CD14-positive monocyte (primary cell): ENCODE data around the gene NME7. TPM values are rescaled to one million over a fixed set of nuclear protein-coding genes. Genes with fewer than 3 reads are reported as not detected.

ENCODE experiments used
- DNase-seq, 3 donors: peaks; one replicate each; pipeline ENCODE4 v3.0.0-alpha.2; 2011 to 2022
- H2AFZ ChIP-seq: 2 replicates; pipeline ENCODE4 v1.6.0; 2012; ENCODE audit warnings: mild to moderate bottlenecking, low read depth, low read length, inconsistent platforms; ENCODE audit not compliant: insufficient read depth, poor library complexity, severe bottlenecking
- H3K27ac ChIP-seq, 2 donors: 1 replicate in 1 of 2; 2 replicates in 1 of 2; pipeline ENCODE4 v1.5.1; 2012 to 2013; ENCODE audit warnings: low read length in 2 of 2, control low read depth in 1 of 2, inconsistent platforms in 1 of 2, low read depth in 1 of 2, mild to moderate bottlenecking in 1 of 2
- H3K27me3 ChIP-seq, 2 donors: one replicate each; pipeline versions ENCODE4 v1.6.0 to v1.6.1; 2011 to 2013; ENCODE audit warnings: low read length in 2 of 2; ENCODE audit not compliant: control insufficient read depth in 2 of 2, insufficient read depth in 2 of 2
- H3K36me3 ChIP-seq, 2 donors: replicated peaks in 1 of 2; 1 replicate in 1 of 2; 2 replicates in 1 of 2; pipeline versions ENCODE4 v1.5.1 to v1.6.1; 2012 to 2013; ENCODE audit warnings: low read length in 2 of 2, control low read depth in 1 of 2, inconsistent platforms in 1 of 2, mild to moderate bottlenecking in 1 of 2; ENCODE audit not compliant: insufficient read depth in 2 of 2, control insufficient read depth in 1 of 2
- H3K4me1 ChIP-seq, 2 donors: 1 replicate in 1 of 2; 2 replicates in 1 of 2; pipeline versions ENCODE4 v1.5.1 to v1.6.1; 2012 to 2013; ENCODE audit warnings: low read length in 2 of 2, control low read depth in 1 of 2, inconsistent platforms in 1 of 2, mild to moderate bottlenecking in 1 of 2, moderate library complexity in 1 of 2; ENCODE audit not compliant: insufficient read depth in 2 of 2, control insufficient read depth in 1 of 2
- H3K4me2 ChIP-seq: replicated peaks from 2 replicates; pipeline ENCODE3; 2012; ENCODE audit warnings: low read length, moderate library complexity, mild to moderate bottlenecking; ENCODE audit not compliant: poor library complexity, severe bottlenecking; ENCODE audit errors: extremely low read depth
- H3K4me3 ChIP-seq, 3 experiments: fragments of 200-600 bp in 1 of 3; sonication (generic) in 1 of 3; replicated peaks in 1 of 3; 1 replicate in 2 of 3; 2 replicates in 1 of 3; pipeline ENCODE4 v1.5.1; 2011 to 2013; ENCODE audit warnings: low read length in 3 of 3, mild to moderate bottlenecking in 3 of 3, control low read depth in 2 of 3, low read depth in 2 of 3, inconsistent platforms in 1 of 3, moderate library complexity in 1 of 3
- H3K79me2 ChIP-seq: 2 replicates; pipeline ENCODE4 v1.6.0; 2012; ENCODE audit warnings: mild to moderate bottlenecking, control low read depth, inconsistent platforms, low read length, moderate library complexity; ENCODE audit not compliant: insufficient read depth
- H3K9ac ChIP-seq: 2 replicates; pipeline ENCODE4 v1.6.0; 2017; ENCODE audit warnings: low read length, mild to moderate bottlenecking; ENCODE audit not compliant: insufficient read depth, poor library complexity, severe bottlenecking
- H3K9me3 ChIP-seq, 2 donors: replicated peaks in 1 of 2; 1 replicate in 1 of 2; 2 replicates in 1 of 2; pipeline versions ENCODE4 v1.5.1 to v1.6.1; 2012 to 2013; ENCODE audit warnings: low read length in 2 of 2, control low read depth in 1 of 2; ENCODE audit not compliant: control insufficient read depth in 1 of 2, insufficient read depth in 1 of 2
- H4K20me1 ChIP-seq: 2 replicates; pipeline ENCODE4 v1.6.0; 2012; ENCODE audit warnings: mild to moderate bottlenecking, low read length, control low read depth, moderate library complexity; ENCODE audit not compliant: insufficient read depth
- H3K27ac Mint-ChIP-seq, 7 donors: one replicate each; pipeline ENCODE4 v1.8.0; 2020; ENCODE audit warnings: mild to moderate bottlenecking in 7 of 7, mixed read lengths in 7 of 7, moderate library complexity in 6 of 7, inconsistent platforms in 2 of 7
- H3K27me3 Mint-ChIP-seq, 3 donors: one replicate each; pipeline ENCODE4 v1.8.0; 2021 to 2022; ENCODE audit warnings: low read depth in 3 of 3, mild to moderate bottlenecking in 3 of 3, mixed read lengths in 3 of 3, moderate library complexity in 3 of 3, inconsistent platforms in 1 of 3
- H3K36me3 Mint-ChIP-seq, 2 donors: one replicate each; pipeline ENCODE4 v1.8.0; 2020; ENCODE audit warnings: mixed read lengths in 2 of 2, inconsistent platforms in 1 of 2, mild to moderate bottlenecking in 1 of 2
- H3K4me1 Mint-ChIP-seq: one replicate; pipeline ENCODE4 v1.8.0; 2020; ENCODE audit warnings: mild to moderate bottlenecking, mixed read lengths
- H3K4me3 Mint-ChIP-seq, 2 donors: one replicate each; pipeline ENCODE4 v1.8.0; 2020; ENCODE audit warnings: mild to moderate bottlenecking in 2 of 2, mixed read lengths in 2 of 2, moderate library complexity in 1 of 2
- H3K9me3 Mint-ChIP-seq, 7 donors: one replicate each; pipeline ENCODE4 v1.8.0; 2020 to 2022; ENCODE audit warnings: mixed read lengths in 7 of 7, mild to moderate bottlenecking in 6 of 7, moderate library complexity in 6 of 7, inconsistent platforms in 2 of 7
- CTCF ChIP-seq: fragments of 200-600 bp; IDR thresholded peaks from one replicate; pipeline ENCODE4 v1.8.0; 2022; ENCODE audit warnings: antibody characterized with exemption, mild to moderate bottlenecking
- WGBS: methylation state at CpG from one replicate; pipeline ENCODE4 v1.1.5; 2013; ENCODE audit warnings: missing lambda C conversion rate; ENCODE audit not compliant: insufficient coverage; 5-methylcytosine and 5-hydroxymethylcytosine counted together
- intact Hi-C, 2 donors: fragments of 100-400 bp; cut with micrococcal nuclease; formaldehyde crosslinking; loops; one replicate each; pipeline versions ENCODE4 v1.15.0 to v1.15.1; 2023
- polyA plus RNA-seq, 3 donors: library from polyadenylated mRNA; depleted of rRNA in 1 of 3; unstranded in 2 of 3; stranded (reverse) in 1 of 3; fragments of 300-500 nt in 2 of 3; fragments of >200 nt in 1 of 3; fragmentation: Illumina TruSeq in 2 of 3; gene quantifications; 1 replicate in 2 of 3; 2 replicates in 1 of 3; pipeline ENCODE4 v1.2.3, GENCODE V29; 2012 to 2021

NME7 gene
- polyA plus RNA-seq, 3 donors = 3.5 to 8.0 (median 6.0) TPM

- Mint-ChIP-seq H3K4me3 (no peak overlapping the region), H3K27me3 (no peaks in the 10 kb centered on the region), H3K4me1 (no peaks in the 10 kb centered on the region), H3K9me3 (no peaks in the 10 kb centered on the region), H3K36me3 (no peaks in the 10 kb centered on the region), H3K27ac (no peak overlapping the region)
- no peak overlapping the region for H3K4me3 ChIP-seq
- no peak overlapping the region for H3K4me2 ChIP-seq
- H4K20me1 ChIP-seq = no peaks in the 10 kb centered on the region
- no peak overlapping the region for H3K9ac ChIP-seq
- no peak overlapping the region for H2AFZ ChIP-seq
- intact Hi-C loops = no loop called here
- H3K27me3 ChIP-seq = no peaks in the 10 kb centered on the region
- peaks cover 0 to 2% of the 10 kb centered on the region in 2 donors for H3K9me3 ChIP-seq
- H3K79me2 ChIP-seq = no peaks in the 10 kb centered on the region
- DNase-seq = no peak
- no peak for TF ChIP-seq CTCF
- WGBS = no CpG with 5 or more reads among the region's 1 CpG
- H3K36me3 ChIP-seq = no peaks in the 10 kb centered on the region
- H3K4me1 ChIP-seq = no peaks in the 10 kb centered on the region
- no peak overlapping the region for H3K27ac ChIP-seq
These were observed 181.5 kb downstream of the NME7 start for GRCh38 chr1:169186106-169186505.

DNA sequence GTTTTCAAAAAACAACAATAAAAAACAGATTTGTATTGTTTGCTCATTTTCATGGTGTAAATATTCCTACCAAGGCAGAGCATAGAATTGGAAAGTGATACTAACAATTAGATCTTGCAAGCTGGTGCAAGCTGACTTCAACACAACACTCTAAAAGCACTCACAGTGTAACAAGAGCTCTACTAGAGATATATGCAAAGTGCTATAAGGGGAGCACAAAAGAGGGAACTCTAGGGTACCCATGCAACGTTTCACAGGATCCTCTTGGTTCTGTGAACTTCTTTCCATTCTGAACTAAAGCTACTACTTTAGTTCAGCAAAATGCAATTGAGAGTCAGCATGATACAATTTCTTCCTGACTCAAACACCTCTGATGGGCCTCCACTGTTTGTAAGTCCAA is 182.8 kb downstream of the NME7 start:
- H3K9me3 Mint-ChIP-seq = no peaks in the 10 kb centered on the region
- 71% methylated on average over 1 of the region's 1 CpG for WGBS
- Histone ChIP-seq H3K9me3 (no peaks in the 10 kb centered on the region), H4K20me1 (no peaks in the 10 kb centered on the region), H3K27me3 (no peaks in the 10 kb centered on the region), H3K4me3 (no peak overlapping the region), H3K36me3 (no peaks in the 10 kb centered on the region), H3K4me1 (no peaks in the 10 kb centered on the region), H2AFZ (no peak overlapping the region), H3K79me2 (no peaks in the 10 kb centered on the region), H3K27ac (no peak overlapping the region), H3K4me2 (no peak overlapping the region), H3K9ac (no peak overlapping the region)
- intact Hi-C loops = no loop called here
- H3K4me1 Mint-ChIP-seq = no peaks in the 10 kb centered on the region
- DNase-seq = no peak
- H3K27ac Mint-ChIP-seq = no peak overlapping the region
- H3K27me3 Mint-ChIP-seq = peaks cover 0 to 1% (median 0%) of the 10 kb centered on the region in 3 donors
- no peaks in the 10 kb centered on the region for H3K36me3 Mint-ChIP-seq
- TF ChIP-seq CTCF = no peak
- no peak overlapping the region for H3K4me3 Mint-ChIP-seq
